ENCODE data around the gene EPHB3.
A peak's percentile ranks its signal among the peaks of the same experiment; 100 is the strongest.

The EPHB3 gene

GRCh38 chr3:184542577-184542976 is 19.0 kb upstream of the EPHB3 start:
- TF ChIP-seq EZH2 (IDR thresholded peaks at IDR 0.05; ENCODE audit: borderline replicate concordance, low read length) (no peak), CTCF (IDR thresholded peaks at IDR 0.05; ENCODE audit: low read length) (no peak)
- Histone ChIP-seq H3K9me3 (ENCODE audit: low read length) (no peaks in the 10 kb centered on the region), H3K4me2 (ENCODE audit: low read length) (no peak overlapping the region), H2AFZ (ENCODE audit: low read length) (no peak overlapping the region), H3K9ac (ENCODE audit: low read length) (no peak overlapping the region), H3K9me2 (ENCODE audit: low read depth, low read length) (no peaks in the 10 kb centered on the region), H3K27ac (ENCODE audit: low read depth, low read length, poor library complexity, severe bottlenecking) (no peak overlapping the region), H3K4me1 (ENCODE audit: insufficient read depth, low read length, severe bottlenecking) (no peaks in the 10 kb centered on the region), H3K27me3 (ENCODE audit: insufficient read depth, low read length) (no peaks in the 10 kb centered on the region), H3K4me3 (ENCODE audit: low read depth, low read length, poor library complexity, severe bottlenecking) (no peak overlapping the region), H3K36me3 (ENCODE audit: insufficient read depth, low read length) (no peaks in the 10 kb centered on the region), H4K20me1 (ENCODE audit: insufficient read depth, low read length) (no peaks in the 10 kb centered on the region), H3F3A (ENCODE audit: insufficient read depth, low read length) (no peaks in the 10 kb centered on the region), H3K79me2 (ENCODE audit: insufficient read depth, low read length) (no peaks in the 10 kb centered on the region)

- Histone ChIP-seq H3K27ac (ENCODE audit: low read depth, low read length, poor library complexity, severe bottlenecking) (no peak overlapping the region), H3K9me3 (ENCODE audit: low read length) (no peaks in the 10 kb centered on the region), H3K9me2 (ENCODE audit: low read depth, low read length) (no peaks in the 10 kb centered on the region), H2AFZ (ENCODE audit: low read length) (no peak overlapping the region), H3K4me3 (ENCODE audit: low read depth, low read length, poor library complexity, severe bottlenecking) (no peak overlapping the region), H3K36me3 (ENCODE audit: insufficient read depth, low read length) (no peaks in the 10 kb centered on the region), H3K4me1 (ENCODE audit: insufficient read depth, low read length, severe bottlenecking) (no peaks in the 10 kb centered on the region), H3K9ac (ENCODE audit: low read length) (no peak overlapping the region), H3K27me3 (ENCODE audit: insufficient read depth, low read length) (no peaks in the 10 kb centered on the region), H3K4me2 (ENCODE audit: low read length) (no peak overlapping the region), H4K20me1 (ENCODE audit: insufficient read depth, low read length) (no peaks in the 10 kb centered on the region), H3F3A (ENCODE audit: insufficient read depth, low read length) (no peaks in the 10 kb centered on the region), H3K79me2 (ENCODE audit: insufficient read depth, low read length) (no peaks in the 10 kb centered on the region)
- TF ChIP-seq EZH2 (IDR thresholded peaks at IDR 0.05; ENCODE audit: borderline replicate concordance, low read length) (no peak), CTCF (IDR thresholded peaks at IDR 0.05; ENCODE audit: low read length) (no peak)
Observed at GRCh38 chr3:184543256-184543655, 18.3 kb upstream of the EPHB3 start.

- peak; percentile 93 for TF ChIP-seq CTCF (IDR thresholded peaks at IDR 0.05; ENCODE audit: low read length)
- TF ChIP-seq EZH2 (IDR thresholded peaks at IDR 0.05; ENCODE audit: borderline replicate concordance, low read length) = no peak
- Histone ChIP-seq H2AFZ (ENCODE audit: low read length) (no peak overlapping the region), H3F3A (ENCODE audit: insufficient read depth, low read length) (no peaks in the 10 kb centered on the region), H3K4me3 (ENCODE audit: low read depth, low read length, poor library complexity, severe bottlenecking) (no peak overlapping the region), H3K9me3 (ENCODE audit: low read length) (no peaks in the 10 kb centered on the region), H3K4me2 (ENCODE audit: low read length) (no peak overlapping the region), H3K27me3 (ENCODE audit: insufficient read depth, low read length) (no peaks in the 10 kb centered on the region), H3K27ac (ENCODE audit: low read depth, low read length, poor library complexity, severe bottlenecking) (no peak overlapping the region), H3K36me3 (ENCODE audit: insufficient read depth, low read length) (no peaks in the 10 kb centered on the region), H4K20me1 (ENCODE audit: insufficient read depth, low read length) (no peaks in the 10 kb centered on the region), H3K9me2 (ENCODE audit: low read depth, low read length) (no peaks in the 10 kb centered on the region), H3K9ac (ENCODE audit: low read length) (no peak overlapping the region), H3K4me1 (ENCODE audit: insufficient read depth, low read length, severe bottlenecking) (no peaks in the 10 kb centered on the region), H3K79me2 (ENCODE audit: insufficient read depth, low read length) (no peaks in the 10 kb centered on the region)
Observed at GRCh38 chr3:184543843-184544512, 17.6 kb upstream of the EPHB3 start.

Measured in OCI-LY1 (cell line).